Stimulated activated CD4-positive, alpha-beta T cell treated with anti-CD3 and anti-CD28 coated beads, Interleukin-2, amount 100 ng/mL, for 48 hours (primary cell): ENCODE data around the gene FRYL.

ENCODE experiments used
- DNase-seq, 2 donors: peaks; one replicate each; pipeline ENCODE4 v3.0.0-alpha.2; 2020

Gene FRYL

GRCh38 chr4:48542888-48543287 is 237.2 kb downstream of the FRYL start:
- DNase-seq: no peak

- no peak for DNase-seq
Observed at GRCh38 chr4:48539597-48539996, 240.5 kb downstream of the FRYL start.

GRCh38 chr4:48538358-48538757 is 241.7 kb downstream of the FRYL start:
- no peak for DNase-seq

- no peak for DNase-seq
Observed at GRCh38 chr4:48526406-48526805, 253.7 kb downstream of the FRYL start.

- DNase-seq: no peak
Observed at GRCh38 chr4:48518143-48518542, 261.9 kb downstream of the FRYL start.

GRCh38 chr4:48509543-48509942 is 270.5 kb downstream of the FRYL start:
- DNase-seq: no peak

- no peak for DNase-seq
Observed at GRCh38 chr4:48506716-48507115, 273.4 kb downstream of the FRYL start.

GRCh38 chr4:48504352-48504751 is 275.7 kb downstream of the FRYL start:
- no peak for DNase-seq

- DNase-seq: no peak
Observed at GRCh38 chr4:48504026-48504330, 276.1 kb downstream of the FRYL start.

GRCh38 chr4:48503233-48504025 is 276.6 kb downstream of the FRYL start:
- DNase-seq: no peak

GRCh38 chr4:48499551-48500066 is 280.5 kb downstream of the FRYL start:
- no peak for DNase-seq

GRCh38 chr4:48498895-48499294 is 281.2 kb downstream of the FRYL start:
- DNase-seq: no peak

GRCh38 chr4:48495941-48496340 is 284.1 kb downstream of the FRYL start:
- no peak for DNase-seq

GRCh38 chr4:48493452-48494100 is 286.5 kb downstream of the FRYL start:
- DNase-seq: no peak

- no peak for DNase-seq
Observed at GRCh38 chr4:48491514-48492176, 288.4 kb downstream of the FRYL start.

GRCh38 chr4:48490680-48491513 is 289.2 kb downstream of the FRYL start:
- DNase-seq: no peak

GRCh38 chr4:48490012-48490679 is 289.9 kb downstream of the FRYL start, which contains the start of gene ZAR1:
TSS of gene ZAR1 (plus strand) at chr4:48490252. CDS start at chr4:48490292, 40 bp downstream.
- no peak for DNase-seq

- no peak for DNase-seq
Observed at GRCh38 chr4:48489683-48490011, 290.4 kb downstream of the FRYL start.

GRCh38 chr4:48484494-48485168 is 295.4 kb downstream of the FRYL start:
- no peak for DNase-seq

- DNase-seq: no peak
Observed at GRCh38 chr4:48483777-48484493, 296.1 kb downstream of the FRYL start.
